ENCODE data around the gene GBE1. TPM values are rescaled to one million over a fixed set of nuclear protein-coding genes. Genes with fewer than 3 reads are reported as not detected.

The GBE1 gene
- total RNA-seq, 2 experiments from 2014 or later, result 3.7 to 4.4 TPM

DNA sequence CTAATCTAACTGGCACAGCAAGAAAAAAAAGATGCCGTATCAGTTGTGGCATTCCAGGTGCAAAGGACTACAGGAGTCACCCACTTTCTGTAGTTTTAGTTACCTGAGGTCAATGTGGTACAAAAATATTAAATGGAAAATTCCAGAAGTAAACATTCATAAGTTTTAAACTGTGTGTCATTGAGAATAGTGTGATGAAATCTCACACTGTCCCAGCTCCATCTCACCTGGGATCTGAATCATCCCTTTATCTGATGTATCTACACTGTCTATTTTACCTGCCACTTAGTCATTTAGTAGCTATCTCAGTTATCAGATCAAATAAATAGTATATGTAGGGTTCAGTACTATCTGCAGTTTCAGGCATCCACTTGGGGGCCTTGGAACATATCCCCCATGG is 26.7 kb downstream of the GBE1 start:
- no peaks in the 10 kb centered on the region for H3K27me3 Mint-ChIP-seq
- Histone ChIP-seq H3K27ac (ENCODE audit: low read depth in 1 of 2, low read length in 2 of 2) (no peak overlapping the region), H3K9me3 (ENCODE audit: control insufficient read depth in 1 of 2, insufficient read depth in 1 of 2, low read length in 2 of 2) (no peaks in the 10 kb centered on the region), H3K36me3 (ENCODE audit: insufficient read depth, low read length) (no peaks in the 10 kb centered on the region), H3K27me3 (ENCODE audit: control insufficient read depth in 1 of 2, insufficient read depth in 2 of 2, low read length in 2 of 2) (no peaks in the 10 kb centered on the region), H3K4me3 (ENCODE audit: low read length) (no peak overlapping the region), H3K4me1 (ENCODE audit: insufficient read depth, low read length) (no peaks in the 10 kb centered on the region)
- H3K9me3 Mint-ChIP-seq, result no peaks in the 10 kb centered on the region
- no peak overlapping the region for H3K27ac Mint-ChIP-seq
- no peak for ATAC-seq (ENCODE audit: poor library complexity)
- ChIA-PET POLR2A (no interaction called here), CTCF (no interaction called here)
- peaks cover 5% of the 10 kb centered on the region for H3K4me1 Mint-ChIP-seq (ENCODE audit: low read depth)
- intact Hi-C loops (cut with DNase I, micrococcal nuclease), result no loop called here
- no peak for DNase-seq
- H3K4me3 Mint-ChIP-seq, result no peak overlapping the region
- TF ChIP-seq, protein P1, sequence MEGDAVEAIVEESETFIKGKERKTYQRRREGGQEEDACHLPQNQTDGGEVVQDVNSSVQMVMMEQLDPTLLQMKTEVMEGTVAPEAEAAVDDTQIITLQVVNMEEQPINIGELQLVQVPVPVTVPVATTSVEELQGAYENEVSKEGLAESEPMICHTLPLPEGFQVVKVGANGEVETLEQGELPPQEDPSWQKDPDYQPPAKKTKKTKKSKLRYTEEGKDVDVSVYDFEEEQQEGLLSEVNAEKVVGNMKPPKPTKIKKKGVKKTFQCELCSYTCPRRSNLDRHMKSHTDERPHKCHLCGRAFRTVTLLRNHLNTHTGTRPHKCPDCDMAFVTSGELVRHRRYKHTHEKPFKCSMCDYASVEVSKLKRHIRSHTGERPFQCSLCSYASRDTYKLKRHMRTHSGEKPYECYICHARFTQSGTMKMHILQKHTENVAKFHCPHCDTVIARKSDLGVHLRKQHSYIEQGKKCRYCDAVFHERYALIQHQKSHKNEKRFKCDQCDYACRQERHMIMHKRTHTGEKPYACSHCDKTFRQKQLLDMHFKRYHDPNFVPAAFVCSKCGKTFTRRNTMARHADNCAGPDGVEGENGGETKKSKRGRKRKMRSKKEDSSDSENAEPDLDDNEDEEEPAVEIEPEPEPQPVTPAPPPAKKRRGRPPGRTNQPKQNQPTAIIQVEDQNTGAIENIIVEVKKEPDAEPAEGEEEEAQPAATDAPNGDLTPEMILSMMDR (IDR thresholded peaks at IDR 0.05), result no peak
- no peaks in the 10 kb centered on the region for H3K36me3 Mint-ChIP-seq (ENCODE audit: low read depth)

DNA sequence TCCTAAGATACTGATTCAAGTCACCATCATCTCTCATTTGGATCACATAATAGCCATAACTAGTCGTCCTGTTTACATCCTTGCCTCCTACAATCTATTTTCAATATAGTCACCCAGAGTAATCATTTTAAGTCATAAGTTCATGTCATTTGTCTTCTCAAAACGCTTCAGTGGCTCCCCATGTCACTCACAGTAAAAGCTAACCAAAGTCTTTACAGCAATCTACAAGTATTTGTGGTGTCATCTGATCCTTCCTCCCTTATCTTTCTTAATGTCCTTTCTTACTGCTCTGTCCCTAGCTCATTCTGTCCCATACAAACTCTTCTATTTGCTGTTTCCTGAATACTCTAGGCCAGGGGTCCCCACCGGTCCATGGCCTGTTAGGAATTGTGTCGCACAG is 28.8 kb downstream of the GBE1 start:
- H3K4me1 Mint-ChIP-seq (ENCODE audit: low read depth), result peaks cover 5% of the 10 kb centered on the region
- no peaks in the 10 kb centered on the region for H3K9me3 ChIP-seq (ENCODE audit: control insufficient read depth in 1 of 2, insufficient read depth in 1 of 2, low read length in 2 of 2)
- H3K27ac ChIP-seq (ENCODE audit: low read depth in 1 of 2, low read length in 2 of 2), result no peak overlapping the region
- no peak for DNase-seq
- intact Hi-C loops (cut with DNase I, micrococcal nuclease), result no loop called here
- no peaks in the 10 kb centered on the region for H3K27me3 Mint-ChIP-seq
- H3K36me3 ChIP-seq (ENCODE audit: insufficient read depth, low read length), result no peaks in the 10 kb centered on the region
- ATAC-seq (ENCODE audit: poor library complexity), result no peak
- no peak overlapping the region for H3K27ac Mint-ChIP-seq
- no peak overlapping the region for H3K4me3 Mint-ChIP-seq
- no peaks in the 10 kb centered on the region for H3K9me3 Mint-ChIP-seq
- POLR2A ChIA-PET, result no interaction called here
- H3K27me3 ChIP-seq (ENCODE audit: control insufficient read depth in 1 of 2, insufficient read depth in 2 of 2, low read length in 2 of 2), result no peaks in the 10 kb centered on the region
- no peak overlapping the region for H3K4me3 ChIP-seq (ENCODE audit: low read length)
- no peaks in the 10 kb centered on the region for H3K36me3 Mint-ChIP-seq (ENCODE audit: low read depth)
- no peaks in the 10 kb centered on the region for H3K4me1 ChIP-seq (ENCODE audit: insufficient read depth, low read length)
- TF ChIP-seq, protein P1 (IDR thresholded peaks at IDR 0.05), result no peak
- CTCF ChIA-PET, result no interaction called here

DNA sequence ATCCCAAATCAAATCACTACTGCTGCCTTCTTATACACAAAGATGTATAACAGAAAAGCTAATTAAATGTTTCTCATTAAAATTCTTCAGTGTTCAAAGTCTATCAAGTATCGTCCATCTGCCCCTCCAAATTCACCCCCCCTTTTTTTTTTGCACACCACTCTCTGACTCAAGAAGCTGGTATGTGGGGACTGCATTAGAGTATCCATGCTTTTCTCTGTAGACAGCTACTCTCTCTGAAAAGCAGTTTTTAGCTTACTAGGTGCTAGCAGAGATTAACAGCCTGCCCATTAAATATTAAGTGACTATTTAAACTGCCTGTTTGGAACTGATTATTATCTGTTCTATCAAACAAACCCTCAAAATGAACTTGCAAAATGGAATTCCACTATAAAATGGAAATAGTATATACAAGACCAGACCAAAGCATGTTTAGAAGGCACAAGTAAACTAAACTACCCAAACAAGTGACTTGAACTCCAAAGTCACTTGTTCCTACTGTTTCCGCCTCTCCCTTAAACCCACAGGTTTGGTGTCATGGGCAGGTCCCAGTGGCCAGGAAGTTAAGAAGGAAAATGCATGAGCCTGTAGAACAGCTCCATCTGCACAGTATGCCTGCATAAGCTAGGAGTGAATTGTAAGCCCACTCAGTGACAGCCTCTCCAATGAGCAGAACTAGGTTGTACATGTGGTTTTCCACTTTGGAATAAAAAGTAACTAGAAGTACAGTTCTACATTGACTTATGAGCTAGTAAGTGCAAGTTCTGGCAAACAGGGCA is 32.5 kb downstream of the GBE1 start:
- Histone ChIP-seq H3K27ac (ENCODE audit: low read depth in 1 of 2, low read length in 2 of 2) (no peak overlapping the region), H3K4me1 (ENCODE audit: insufficient read depth, low read length) (no peaks in the 10 kb centered on the region), H3K9me3 (ENCODE audit: control insufficient read depth in 1 of 2, insufficient read depth in 1 of 2, low read length in 2 of 2) (no peaks in the 10 kb centered on the region), H3K4me3 (ENCODE audit: low read length) (no peak overlapping the region), H3K36me3 (ENCODE audit: insufficient read depth, low read length) (no peaks in the 10 kb centered on the region), H3K27me3 (ENCODE audit: control insufficient read depth in 1 of 2, insufficient read depth in 2 of 2, low read length in 2 of 2) (no peaks in the 10 kb centered on the region)
- Mint-ChIP-seq H3K4me1 (ENCODE audit: low read depth) (no peaks in the 10 kb centered on the region), H3K9me3 (no peaks in the 10 kb centered on the region), H3K4me3 (no peak overlapping the region), H3K27me3 (no peaks in the 10 kb centered on the region), H3K27ac (no peak overlapping the region), H3K36me3 (ENCODE audit: low read depth) (no peaks in the 10 kb centered on the region)
- TF ChIP-seq, protein P1 (IDR thresholded peaks at IDR 0.05), result no peak
- intact Hi-C loops (cut with DNase I, micrococcal nuclease), result no loop called here
- ATAC-seq (ENCODE audit: poor library complexity), result no peak
- no peak for DNase-seq
- CTCF ChIA-PET, result no interaction called here
- POLR2A ChIA-PET, result no interaction called here
